Psoas muscle (tissue), 8 donors: Measurements from ENCODE around the gene BTBD19. TPM values are rescaled to one million over a fixed set of nuclear protein-coding genes. Genes with fewer than 3 reads are reported as not detected.

Experiments
- ATAC-seq, 4 donors: fragments of 200-7000 bp; cut with Tn5 transposase; one replicate each; pipeline ENCODE4 v1.9.1; 2020; ENCODE audit warnings: moderate library complexity in 3 of 4, mild to moderate bottlenecking in 2 of 4
- DNase-seq, 2 donors: peaks; one replicate each; pipeline ENCODE4 v3.0.0-alpha.2; 2020
- H3K27ac ChIP-seq: fragments of 200-600 bp; one replicate; pipeline ENCODE4 v1.8.0; 2022
- H3K27me3 ChIP-seq, 3 donors: fragments of 200-600 bp in 1 of 3; one replicate each; pipeline versions ENCODE4 v1.6.1 to v1.8.0; 2013 to 2022; ENCODE audit warnings: low read length in 2 of 3, mild to moderate bottlenecking in 2 of 3, moderate library complexity in 1 of 3; ENCODE audit not compliant: insufficient read depth in 3 of 3
- H3K36me3 ChIP-seq, 2 donors: fragments of 200-600 bp in 1 of 2; one replicate each; pipeline versions ENCODE4 v1.6.1 to v1.8.0; 2013 to 2022; ENCODE audit warnings: low read depth in 1 of 2, mild to moderate bottlenecking in 1 of 2, moderate library complexity in 1 of 2; ENCODE audit not compliant: insufficient read depth in 1 of 2
- H3K4me1 ChIP-seq: fragments of 200-600 bp; one replicate; pipeline ENCODE4 v1.8.0; 2022
- H3K4me3 ChIP-seq: fragments of 200-600 bp; one replicate; pipeline ENCODE4 v1.8.0; 2022; ENCODE audit warnings: mild to moderate bottlenecking
- H3K9me3 ChIP-seq: fragments of 200-600 bp; one replicate; pipeline ENCODE4 v1.8.0; 2022
- WGBS, 3 donors: extraction: QIAGEN DNeasy Blood & Tissue Kit; methylation state at CpG; one replicate each; pipeline versions ENCODE4 v1.1.6 to v1.1.7; 2013; 5-methylcytosine and 5-hydroxymethylcytosine counted together
- intact Hi-C, 2 donors: fragments of 100-400 bp; cut with DNase I; formaldehyde crosslinking; loops; one replicate each; pipeline versions ENCODE4 v1.11.0 to v1.14.2; 2022
- polyA plus RNA-seq, 3 donors: library from polyadenylated mRNA; stranded (reverse); fragments of 200-250 nt; gene quantifications; one replicate each; pipeline ENCODE4 v1.2.3, GENCODE V29; 2013
- total RNA-seq, 4 donors: library from RNA; stranded (reverse); fragmentation: NEBNext Ultra II Directional in 2 of 4; extraction: Animal tissue kit (Norgen Biotek cat#: 25700) in 2 of 4; gene quantifications; one replicate each; pipeline versions ENCODE4 v1.2.1 to v1.2.4, GENCODE V29; 2021 to 2023
- TF ChIP-seq, protein P1 (sequence below): fragments of 200-600 bp; IDR thresholded peaks from one replicate; pipeline ENCODE4 v1.8.0; 2022; ENCODE audit warnings: antibody characterized with exemption
- donor health status: healthy with polysubstance abuse.
- donor health status: DM: no; HTN: no; CAD: no; lungs with moderate emphysema.
- donor health status: Bipolar disorder and iron deficiency.
- donor health status: healthy.
- donor health status: DM: yes; HTN: yes; CAD: no.
- donor health status: DM: no; HTN: no; CAD: no.
- donor health status: DM: no; HTN: no; CAD: no.
- donor health status: DM: yes; HTN: yes; CAD: no.

The BTBD19 gene
- total and polyA plus RNA-seq, 7 donors, result 0.35 to 1.8 (median 1.2) TPM

GRCh38 chr1:44775078-44775929, 33.0 kb upstream of the BTBD19 start, which contains the start of gene RPS8:
RPS8 (plus strand) TSS chr1:44775540; CDS start chr1:44775597, 57 bp downstream.
- Histone ChIP-seq H3K36me3 (peaks cover 9 to 41% of the 10 kb centered on the region in 2 donors), H3K9me3 (no peaks in the 10 kb centered on the region), H3K4me3 (peak within 1 kb of the TSS; percentile 98), H3K4me1 (peaks cover 10% of the 10 kb centered on the region), H3K27ac (peak within 1 kb of the TSS; percentile 98), H3K27me3 (no peaks in the 10 kb centered on the region)
- ATAC-seq, result peak; percentile 89 to 91 (median 90)
- WGBS, 3 donors, result 0 to 1% (median 0%) methylated on average over 65 of the region's 65 CpGs
- intact Hi-C loops, result loop anchor here in 1 of 2 donors (2.0 kb wide), 1 partner anchor 43 kb away; no protein-coding TSS in a partner anchor
- TF ChIP-seq, protein P1, sequence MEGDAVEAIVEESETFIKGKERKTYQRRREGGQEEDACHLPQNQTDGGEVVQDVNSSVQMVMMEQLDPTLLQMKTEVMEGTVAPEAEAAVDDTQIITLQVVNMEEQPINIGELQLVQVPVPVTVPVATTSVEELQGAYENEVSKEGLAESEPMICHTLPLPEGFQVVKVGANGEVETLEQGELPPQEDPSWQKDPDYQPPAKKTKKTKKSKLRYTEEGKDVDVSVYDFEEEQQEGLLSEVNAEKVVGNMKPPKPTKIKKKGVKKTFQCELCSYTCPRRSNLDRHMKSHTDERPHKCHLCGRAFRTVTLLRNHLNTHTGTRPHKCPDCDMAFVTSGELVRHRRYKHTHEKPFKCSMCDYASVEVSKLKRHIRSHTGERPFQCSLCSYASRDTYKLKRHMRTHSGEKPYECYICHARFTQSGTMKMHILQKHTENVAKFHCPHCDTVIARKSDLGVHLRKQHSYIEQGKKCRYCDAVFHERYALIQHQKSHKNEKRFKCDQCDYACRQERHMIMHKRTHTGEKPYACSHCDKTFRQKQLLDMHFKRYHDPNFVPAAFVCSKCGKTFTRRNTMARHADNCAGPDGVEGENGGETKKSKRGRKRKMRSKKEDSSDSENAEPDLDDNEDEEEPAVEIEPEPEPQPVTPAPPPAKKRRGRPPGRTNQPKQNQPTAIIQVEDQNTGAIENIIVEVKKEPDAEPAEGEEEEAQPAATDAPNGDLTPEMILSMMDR, result no peak
- DNase-seq, result peak; percentile 92 to 95

DNA sequence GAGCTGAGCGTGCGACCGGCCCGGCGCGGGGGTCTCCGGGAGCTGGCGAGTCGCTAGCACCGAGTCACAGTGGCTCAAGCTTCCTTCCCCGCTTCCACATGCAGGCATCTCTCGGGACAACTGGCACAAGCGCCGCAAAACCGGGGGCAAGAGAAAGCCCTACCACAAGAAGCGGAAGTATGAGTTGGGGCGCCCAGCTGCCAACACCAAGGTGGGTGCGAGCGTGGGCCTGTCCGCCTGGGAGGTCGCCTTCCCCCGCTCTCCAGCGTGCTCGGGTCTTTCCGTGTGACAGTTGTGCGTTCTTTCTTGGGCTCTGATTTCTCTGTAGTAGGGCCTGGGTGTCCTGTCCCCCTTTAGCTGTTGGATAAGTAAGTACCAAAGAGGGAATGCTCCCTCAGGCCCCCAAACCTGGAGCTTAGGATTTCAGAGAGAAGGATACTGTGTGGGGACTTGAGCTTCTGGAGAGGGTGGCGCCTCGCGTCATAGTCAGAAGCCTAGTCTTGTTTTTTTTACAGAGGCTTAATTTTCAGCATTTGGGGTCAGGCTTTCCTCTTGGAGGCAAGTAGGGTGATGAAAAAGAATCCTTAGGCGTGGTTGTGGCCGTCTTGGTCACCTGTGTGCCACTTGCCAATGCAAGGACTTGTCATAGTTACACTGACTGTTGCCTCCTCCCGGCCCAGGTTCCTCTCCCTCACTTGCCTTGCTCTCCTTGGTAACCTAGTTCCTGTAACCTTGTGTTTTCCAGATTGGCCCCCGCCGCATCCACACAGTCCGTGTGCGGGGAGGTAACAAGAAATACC, 32.2 kb upstream of the BTBD19 start:
- Histone ChIP-seq H3K27ac (peak overlapping the region; percentile 98), H3K4me3 (peak overlapping the region; percentile 98), H3K27me3 (no peaks in the 10 kb centered on the region), H3K4me1 (peaks cover 10% of the 10 kb centered on the region), H3K9me3 (no peaks in the 10 kb centered on the region), H3K36me3 (peaks cover 9 to 49% of the 10 kb centered on the region in 2 donors)
- intact Hi-C loops, result loop anchor here in 1 of 2 donors (2.0 kb wide), 1 partner anchor 43 kb away; no protein-coding TSS in a partner anchor
- TF ChIP-seq, protein P1, result no peak
- peak; percentile 13 to 40 (median 18) for ATAC-seq
- DNase-seq, result no peak
- WGBS, 3 donors, result 9 to 11% (median 11%) methylated on average over 31 to 36 of the region's 36 CpGs

- peak overlapping the region; percentile 98 for H3K4me3 ChIP-seq
- 57 to 62% (median 61%) methylated on average over 12 of the region's 12 CpGs for WGBS, 3 donors
- H3K9me3 ChIP-seq, result no peaks in the 10 kb centered on the region
- peaks cover 10% of the 10 kb centered on the region for H3K4me1 ChIP-seq
- peaks cover 9 to 55% of the 10 kb centered on the region in 2 donors for H3K36me3 ChIP-seq
- peak overlapping the region; percentile 98 for H3K27ac ChIP-seq
- TF ChIP-seq, protein P1, result no peak
- ATAC-seq, result no peak
- intact Hi-C loops, result no loop called here
- DNase-seq, result no peak
- H3K27me3 ChIP-seq, result no peaks in the 10 kb centered on the region
These were observed 31.6 kb upstream of the BTBD19 start for GRCh38 chr1:44776730-44777068.

- Histone ChIP-seq H3K9me3 (no peaks in the 10 kb centered on the region), H3K36me3 (peaks cover 9 to 55% of the 10 kb centered on the region in 2 donors), H3K4me3 (peak overlapping the region; percentile 98), H3K27me3 (no peaks in the 10 kb centered on the region), H3K4me1 (peaks cover 10% of the 10 kb centered on the region), H3K27ac (peak overlapping the region; percentile 98)
- ATAC-seq (no peak), DNase-seq (no peak)
- intact Hi-C loops, result no loop called here
- TF ChIP-seq, protein P1, result no peak
- 74 to 88% (median 78%) methylated on average over 14 of the region's 14 CpGs for WGBS, 3 donors
These were observed 30.8 kb upstream of the BTBD19 start for GRCh38 chr1:44777547-44777946.
